ENCODE results near the gene CABP4. TPM values are rescaled to one million over a fixed set of nuclear protein-coding genes. Genes with fewer than 3 reads are reported as not detected.

The CABP4 gene
- total RNA-seq, 1 experiment from 2014 or later: not detected

GRCh38 chr11:67505605-67506396 lies 50.6 kb downstream of the CABP4 start:
- ChIA-PET POLR2A (no interaction called here), CTCF (interaction anchor here (0.6 to 1.2 kb wide), 4 partner anchors 38 to 131 kb away, joined by 3 to 9 read pairs (median 4); partner anchors contain the start of genes PPP1CA and RAD9A)
- peak; percentile 44 for ATAC-seq
- Mint-ChIP-seq H3K4me3 (peak overlapping the region; percentile 83), H3K36me3 (peaks cover 2% of the 10 kb centered on the region; the same call in 1 of the 2 replicates), H3K27ac (peak overlapping the region; percentile 91), H3K9me3 (no peaks in the 10 kb centered on the region), H3K4me1 (peaks cover 29% of the 10 kb centered on the region), H3K27me3 (ENCODE audit: low read depth) (peaks cover 14% of the 10 kb centered on the region)
- peak; percentile 88 for DNase-seq (ENCODE audit: low spot score)
- TF ChIP-seq TCF7 (CRISPR knock-in tag; IDR thresholded peaks at IDR 0.05; ENCODE audit: low read depth) (no peak), CTCF (IDR thresholded peaks at IDR 0.05) (peak; percentile 90), SMAD3 (CRISPR knock-in tag; IDR thresholded peaks at IDR 0.05; ENCODE audit: borderline replicate concordance) (no peak), SP1 (CRISPR knock-in tag; conservative IDR thresholded peaks at IDR 0.05) (peak; percentile 52; the same call in 1 of the 2 replicates), NFATC4 (CRISPR knock-in tag; IDR thresholded peaks at IDR 0.05) (no peak), NFE2L1 (CRISPR knock-in tag; IDR thresholded peaks at IDR 0.05) (no peak), E2F5 (CRISPR knock-in tag; IDR thresholded peaks at IDR 0.05) (no peak), RELA (CRISPR knock-in tag; IDR thresholded peaks at IDR 0.05; ENCODE audit: borderline replicate concordance) (no peak), SOX15 (CRISPR knock-in tag; IDR thresholded peaks at IDR 0.05) (no peak), CREM (CRISPR knock-in tag; IDR thresholded peaks at IDR 0.05) (no peak), MYBL2 (CRISPR knock-in tag; IDR thresholded peaks at IDR 0.05) (no peak), GABPB1 (CRISPR knock-in tag; IDR thresholded peaks at IDR 0.05) (peak; percentile 28; the same call in 1 of the 2 replicates), ZNF281 (CRISPR knock-in tag; IDR thresholded peaks at IDR 0.05) (no peak), FOXJ3 (CRISPR knock-in tag; IDR thresholded peaks at IDR 0.05; ENCODE audit: borderline replicate concordance) (no peak)
- TF ChIP-seq, protein P1, sequence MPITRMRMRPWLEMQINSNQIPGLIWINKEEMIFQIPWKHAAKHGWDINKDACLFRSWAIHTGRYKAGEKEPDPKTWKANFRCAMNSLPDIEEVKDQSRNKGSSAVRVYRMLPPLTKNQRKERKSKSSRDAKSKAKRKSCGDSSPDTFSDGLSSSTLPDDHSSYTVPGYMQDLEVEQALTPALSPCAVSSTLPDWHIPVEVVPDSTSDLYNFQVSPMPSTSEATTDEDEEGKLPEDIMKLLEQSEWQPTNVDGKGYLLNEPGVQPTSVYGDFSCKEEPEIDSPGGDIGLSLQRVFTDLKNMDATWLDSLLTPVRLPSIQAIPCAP (CRISPR knock-in tag; IDR thresholded peaks at IDR 0.05): no peak
- TF ChIP-seq, protein P2, sequence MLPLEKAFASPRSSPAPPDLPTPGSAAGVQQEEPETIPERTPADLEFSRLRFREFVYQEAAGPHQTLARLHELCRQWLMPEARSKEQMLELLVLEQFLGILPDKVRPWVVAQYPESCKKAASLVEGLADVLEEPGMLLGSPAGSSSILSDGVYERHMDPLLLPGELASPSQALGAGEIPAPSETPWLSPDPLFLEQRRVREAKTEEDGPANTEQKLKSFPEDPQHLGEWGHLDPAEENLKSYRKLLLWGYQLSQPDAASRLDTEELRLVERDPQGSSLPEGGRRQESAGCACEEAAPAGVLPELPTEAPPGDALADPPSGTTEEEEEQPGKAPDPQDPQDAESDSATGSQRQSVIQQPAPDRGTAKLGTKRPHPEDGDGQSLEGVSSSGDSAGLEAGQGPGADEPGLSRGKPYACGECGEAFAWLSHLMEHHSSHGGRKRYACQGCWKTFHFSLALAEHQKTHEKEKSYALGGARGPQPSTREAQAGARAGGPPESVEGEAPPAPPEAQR (CRISPR knock-in tag; IDR thresholded peaks at IDR 0.05): no peak
- TF ChIP-seq, protein P3, sequence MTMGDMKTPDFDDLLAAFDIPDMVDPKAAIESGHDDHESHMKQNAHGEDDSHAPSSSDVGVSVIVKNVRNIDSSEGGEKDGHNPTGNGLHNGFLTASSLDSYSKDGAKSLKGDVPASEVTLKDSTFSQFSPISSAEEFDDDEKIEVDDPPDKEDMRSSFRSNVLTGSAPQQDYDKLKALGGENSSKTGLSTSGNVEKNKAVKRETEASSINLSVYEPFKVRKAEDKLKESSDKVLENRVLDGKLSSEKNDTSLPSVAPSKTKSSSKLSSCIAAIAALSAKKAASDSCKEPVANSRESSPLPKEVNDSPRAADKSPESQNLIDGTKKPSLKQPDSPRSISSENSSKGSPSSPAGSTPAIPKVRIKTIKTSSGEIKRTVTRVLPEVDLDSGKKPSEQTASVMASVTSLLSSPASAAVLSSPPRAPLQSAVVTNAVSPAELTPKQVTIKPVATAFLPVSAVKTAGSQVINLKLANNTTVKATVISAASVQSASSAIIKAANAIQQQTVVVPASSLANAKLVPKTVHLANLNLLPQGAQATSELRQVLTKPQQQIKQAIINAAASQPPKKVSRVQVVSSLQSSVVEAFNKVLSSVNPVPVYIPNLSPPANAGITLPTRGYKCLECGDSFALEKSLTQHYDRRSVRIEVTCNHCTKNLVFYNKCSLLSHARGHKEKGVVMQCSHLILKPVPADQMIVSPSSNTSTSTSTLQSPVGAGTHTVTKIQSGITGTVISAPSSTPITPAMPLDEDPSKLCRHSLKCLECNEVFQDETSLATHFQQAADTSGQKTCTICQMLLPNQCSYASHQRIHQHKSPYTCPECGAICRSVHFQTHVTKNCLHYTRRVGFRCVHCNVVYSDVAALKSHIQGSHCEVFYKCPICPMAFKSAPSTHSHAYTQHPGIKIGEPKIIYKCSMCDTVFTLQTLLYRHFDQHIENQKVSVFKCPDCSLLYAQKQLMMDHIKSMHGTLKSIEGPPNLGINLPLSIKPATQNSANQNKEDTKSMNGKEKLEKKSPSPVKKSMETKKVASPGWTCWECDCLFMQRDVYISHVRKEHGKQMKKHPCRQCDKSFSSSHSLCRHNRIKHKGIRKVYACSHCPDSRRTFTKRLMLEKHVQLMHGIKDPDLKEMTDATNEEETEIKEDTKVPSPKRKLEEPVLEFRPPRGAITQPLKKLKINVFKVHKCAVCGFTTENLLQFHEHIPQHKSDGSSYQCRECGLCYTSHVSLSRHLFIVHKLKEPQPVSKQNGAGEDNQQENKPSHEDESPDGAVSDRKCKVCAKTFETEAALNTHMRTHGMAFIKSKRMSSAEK (CRISPR knock-in tag; IDR thresholded peaks at IDR 0.05; ENCODE audit: borderline replicate concordance): no peak
- TF ChIP-seq, protein P4, sequence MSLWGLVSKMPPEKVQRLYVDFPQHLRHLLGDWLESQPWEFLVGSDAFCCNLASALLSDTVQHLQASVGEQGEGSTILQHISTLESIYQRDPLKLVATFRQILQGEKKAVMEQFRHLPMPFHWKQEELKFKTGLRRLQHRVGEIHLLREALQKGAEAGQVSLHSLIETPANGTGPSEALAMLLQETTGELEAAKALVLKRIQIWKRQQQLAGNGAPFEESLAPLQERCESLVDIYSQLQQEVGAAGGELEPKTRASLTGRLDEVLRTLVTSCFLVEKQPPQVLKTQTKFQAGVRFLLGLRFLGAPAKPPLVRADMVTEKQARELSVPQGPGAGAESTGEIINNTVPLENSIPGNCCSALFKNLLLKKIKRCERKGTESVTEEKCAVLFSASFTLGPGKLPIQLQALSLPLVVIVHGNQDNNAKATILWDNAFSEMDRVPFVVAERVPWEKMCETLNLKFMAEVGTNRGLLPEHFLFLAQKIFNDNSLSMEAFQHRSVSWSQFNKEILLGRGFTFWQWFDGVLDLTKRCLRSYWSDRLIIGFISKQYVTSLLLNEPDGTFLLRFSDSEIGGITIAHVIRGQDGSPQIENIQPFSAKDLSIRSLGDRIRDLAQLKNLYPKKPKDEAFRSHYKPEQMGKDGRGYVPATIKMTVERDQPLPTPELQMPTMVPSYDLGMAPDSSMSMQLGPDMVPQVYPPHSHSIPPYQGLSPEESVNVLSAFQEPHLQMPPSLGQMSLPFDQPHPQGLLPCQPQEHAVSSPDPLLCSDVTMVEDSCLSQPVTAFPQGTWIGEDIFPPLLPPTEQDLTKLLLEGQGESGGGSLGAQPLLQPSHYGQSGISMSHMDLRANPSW (CRISPR knock-in tag; conservative IDR thresholded peaks at IDR 0.05; ENCODE audit: low read depth): no peak
- TF ChIP-seq, protein P5, sequence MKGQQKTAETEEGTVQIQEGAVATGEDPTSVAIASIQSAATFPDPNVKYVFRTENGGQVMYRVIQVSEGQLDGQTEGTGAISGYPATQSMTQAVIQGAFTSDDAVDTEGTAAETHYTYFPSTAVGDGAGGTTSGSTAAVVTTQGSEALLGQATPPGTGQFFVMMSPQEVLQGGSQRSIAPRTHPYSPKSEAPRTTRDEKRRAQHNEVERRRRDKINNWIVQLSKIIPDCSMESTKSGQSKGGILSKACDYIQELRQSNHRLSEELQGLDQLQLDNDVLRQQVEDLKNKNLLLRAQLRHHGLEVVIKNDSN (CRISPR knock-in tag; IDR thresholded peaks at IDR 0.05): no peak
- TF ChIP-seq, protein P6, sequence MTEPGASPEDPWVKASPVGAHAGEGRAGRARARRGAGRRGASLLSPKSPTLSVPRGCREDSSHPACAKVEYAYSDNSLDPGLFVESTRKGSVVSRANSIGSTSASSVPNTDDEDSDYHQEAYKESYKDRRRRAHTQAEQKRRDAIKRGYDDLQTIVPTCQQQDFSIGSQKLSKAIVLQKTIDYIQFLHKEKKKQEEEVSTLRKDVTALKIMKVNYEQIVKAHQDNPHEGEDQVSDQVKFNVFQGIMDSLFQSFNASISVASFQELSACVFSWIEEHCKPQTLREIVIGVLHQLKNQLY (CRISPR knock-in tag; IDR thresholded peaks at IDR 0.05): no peak
